Activated CD8-positive, alpha-beta memory T cell treated with anti-CD3 and anti-CD28 coated beads, Interleukin-2, amount 50 U/mL, for 1 hour (primary cell): ENCODE measurements around the gene ZFP64.
"Not testable (repeated sequence)": the region's sequence is repeated elsewhere in the genome, so short reads cannot be mapped to it uniquely, and the experiment has no call there.

Experiments
- DNase-seq: peaks from one replicate; pipeline ENCODE4 v3.0.0-alpha.2; 2020; ENCODE audit errors: extremely low read depth

ZFP64 gene

GRCh38 chr20:52204136-52204535, 12.6 kb upstream of the ZFP64 start:
- DNase-seq, result no peak

GRCh38 chr20:52201395-52201794, 9.8 kb upstream of the ZFP64 start:
- DNase-seq, result no peak

- no peak for DNase-seq
Measured at GRCh38 chr20:52200870-52201269, 9.3 kb upstream of the ZFP64 start.

GRCh38 chr20:52196845-52197244, 5.3 kb upstream of the ZFP64 start:
- DNase-seq, result no peak

GRCh38 chr20:52193886-52194545, 2.4 kb upstream of the ZFP64 start:
- DNase-seq, result no peak

GRCh38 chr20:52193133-52193532, 1.6 kb upstream of the ZFP64 start:
- DNase-seq, result no peak

- DNase-seq, result not testable (repeated sequence)
Measured at GRCh38 chr20:52192719-52193007, 1.1 kb upstream of the ZFP64 start.

- peak; percentile 3 for DNase-seq
Measured at GRCh38 chr20:52191916-52192718, 538 bp upstream of the ZFP64 start.

- no peak for DNase-seq
Measured at GRCh38 chr20:52190437-52191131, 995 bp downstream of the ZFP64 start.

GRCh38 chr20:52181766-52182165, 9.8 kb downstream of the ZFP64 start:
- no peak for DNase-seq

GRCh38 chr20:52180180-52180840, 11.3 kb downstream of the ZFP64 start:
- no peak for DNase-seq

- no peak for DNase-seq
Measured at GRCh38 chr20:52179331-52180179, 12.0 kb downstream of the ZFP64 start.

GRCh38 chr20:52178691-52179090, 12.9 kb downstream of the ZFP64 start:
- no peak for DNase-seq

GRCh38 chr20:52175840-52176239, 15.7 kb downstream of the ZFP64 start:
- no peak for DNase-seq

- no peak for DNase-seq
Measured at GRCh38 chr20:52172392-52173047, 19.1 kb downstream of the ZFP64 start.

GRCh38 chr20:52171025-52171424, 20.6 kb downstream of the ZFP64 start:
- no peak for DNase-seq

- no peak for DNase-seq
Measured at GRCh38 chr20:52168116-52168515, 23.5 kb downstream of the ZFP64 start.

GRCh38 chr20:52167232-52167840, 24.2 kb downstream of the ZFP64 start:
- DNase-seq, result no peak

GRCh38 chr20:52166150-52166549, 25.4 kb downstream of the ZFP64 start:
- no peak for DNase-seq

- DNase-seq, result no peak
Measured at GRCh38 chr20:52160621-52161204, 30.9 kb downstream of the ZFP64 start.
